GM23338 (cell line): Measurements from ENCODE around the gene OR8A1. TPM values are rescaled to one million over a fixed set of nuclear protein-coding genes. Genes with fewer than 3 reads are reported as not detected.

Experiments used
- ATAC-seq: fragments of 200-7000 bp; cut with Tn5 transposase; 3 replicates; pipeline ENCODE4 v1.9.1; 2020
- DNase-seq: peaks from one replicate; pipeline ENCODE4 v3.0.0-alpha.2; 2015; ENCODE audit warnings: low spot score
- H2AFZ ChIP-seq: fragments of 200-600 bp; sonication (generic); 2 replicates; pipeline ENCODE4 v1.8.0; 2016; ENCODE audit warnings: antibody characterized with exemption, mild to moderate bottlenecking, moderate library complexity
- H3F3A ChIP-seq: fragments of 200-600 bp; sonication (generic); replicated peaks from 2 replicates; pipeline ENCODE4 v1.8.0; 2017; ENCODE audit warnings: antibody characterized with exemption, mixed run types, low read depth
- H3K27ac ChIP-seq: fragments of 200-600 bp; sonication (generic); 2 replicates; pipeline ENCODE4 v1.6.1; 2016; ENCODE audit warnings: low read depth
- H3K27me3 ChIP-seq: fragments of 200-600 bp; sonication (generic); 2 replicates; pipeline ENCODE4 v1.8.0; 2016; ENCODE audit warnings: mild to moderate bottlenecking, mixed run types, moderate library complexity; ENCODE audit not compliant: insufficient read depth
- H3K36me3 ChIP-seq: fragments of 200-600 bp; sonication (generic); 2 replicates; pipeline ENCODE4 v1.8.0; 2016; ENCODE audit warnings: mild to moderate bottlenecking; ENCODE audit not compliant: insufficient read depth
- H3K4me1 ChIP-seq: fragments of 200-600 bp; sonication (generic); 2 replicates; pipeline ENCODE4 v1.8.0; 2016; ENCODE audit warnings: mild to moderate bottlenecking, moderate library complexity; ENCODE audit not compliant: insufficient read depth
- H3K4me2 ChIP-seq: fragments of 200-600 bp; sonication (generic); 2 replicates; pipeline ENCODE4 v1.7.1; 2017; ENCODE audit warnings: mixed run types
- H3K4me3 ChIP-seq: fragments of 200-600 bp; sonication (generic); 2 replicates; pipeline ENCODE4 v1.6.1; 2016; ENCODE audit warnings: mixed run types
- H3K79me2 ChIP-seq: fragments of 200-600 bp; sonication (generic); replicated peaks from 2 replicates; pipeline ENCODE4 v1.8.0; 2017; ENCODE audit warnings: mild to moderate bottlenecking; ENCODE audit not compliant: insufficient read depth
- H3K9me2 ChIP-seq: fragments of 200-600 bp; sonication (generic); 2 replicates; pipeline ENCODE4 v1.8.0; 2017; ENCODE audit not compliant: insufficient read depth
- H4K20me1 ChIP-seq: fragments of 200-600 bp; sonication (generic); replicated peaks from 2 replicates; pipeline ENCODE4 v1.8.0; 2017; ENCODE audit warnings: mild to moderate bottlenecking; ENCODE audit not compliant: insufficient read depth
- H3K27ac Mint-ChIP-seq: 2 replicates; pipeline ENCODE4 v1.8.0; 2020; ENCODE audit warnings: inconsistent platforms, mild to moderate bottlenecking, moderate library complexity, mixed read lengths
- H3K27me3 Mint-ChIP-seq: 3 replicates; pipeline ENCODE4 v1.8.0; 2022; ENCODE audit warnings: low read depth, mild to moderate bottlenecking, moderate library complexity, mixed read lengths, inconsistent platforms; ENCODE audit not compliant: insufficient read depth, poor library complexity
- H3K36me3 Mint-ChIP-seq: 3 replicates; pipeline ENCODE4 v1.8.0; 2021; ENCODE audit warnings: low read depth, mild to moderate bottlenecking, inconsistent platforms, moderate library complexity, mixed read lengths
- H3K4me1 Mint-ChIP-seq: 3 replicates; pipeline ENCODE4 v1.8.0; 2020; ENCODE audit warnings: mild to moderate bottlenecking, inconsistent platforms, mixed read lengths
- H3K4me3 Mint-ChIP-seq: 3 replicates; pipeline ENCODE4 v1.8.0; 2021; ENCODE audit warnings: moderate library complexity, mild to moderate bottlenecking, inconsistent platforms, mixed read lengths
- H3K9me3 Mint-ChIP-seq: 3 replicates; pipeline ENCODE4 v1.8.0; 2020; ENCODE audit warnings: moderate library complexity, mild to moderate bottlenecking, inconsistent platforms, mixed read lengths
- CREB1 ChIP-seq: fragments of 250-450 bp; sonication (Bioruptor Pico); IDR thresholded peaks from 2 replicates; pipeline ENCODE4 v1.5.0; 2020; ENCODE audit warnings: low read depth, mild to moderate bottlenecking, moderate library complexity
- EZH2 ChIP-seq: fragments of 200-600 bp; sonication (generic); IDR thresholded peaks from one replicate; pipeline ENCODE4 v1.8.0; 2017; ENCODE audit warnings: antibody characterized with exemption, mild to moderate bottlenecking, low read depth; ENCODE audit not compliant: unreplicated experiment
- EZH2phosphoT487 ChIP-seq: fragments of 200-600 bp; sonication (generic); IDR thresholded peaks from one replicate; pipeline ENCODE4 v1.8.1; 2018; ENCODE audit warnings: antibody characterized with exemption; ENCODE audit not compliant: unreplicated experiment
- JUNB ChIP-seq: IDR thresholded peaks from one replicate; pipeline ENCODE4 v1.6.1; 2016; ENCODE audit warnings: antibody characterized with exemption; ENCODE audit not compliant: unreplicated experiment
- NANOG ChIP-seq: IDR thresholded peaks from 2 replicates; pipeline ENCODE4 v1.6.1; 2016; ENCODE audit warnings: antibody characterized with exemption, borderline replicate concordance
- POLR2AphosphoS5 ChIP-seq: IDR thresholded peaks from 2 replicates; pipeline ENCODE4 v1.6.1; 2016; ENCODE audit warnings: antibody characterized with exemption, low read depth
- STAT1 ChIP-seq: IDR thresholded peaks from one replicate; pipeline ENCODE4 v1.6.1; 2016; ENCODE audit warnings: antibody characterized with exemption; ENCODE audit not compliant: unreplicated experiment
- ZNF114 ChIP-seq: fragments of 250-450 bp; sonication (Bioruptor Pico); IDR thresholded peaks from 2 replicates; pipeline ENCODE4 v1.5.0; 2020; ENCODE audit warnings: mild to moderate bottlenecking, moderate library complexity
- ZNF331 ChIP-seq: fragments of 250-450 bp; sonication (Bioruptor Pico); IDR thresholded peaks from 2 replicates; pipeline ENCODE4 v1.5.0; 2020; ENCODE audit warnings: low read depth, mild to moderate bottlenecking, moderate library complexity
- polyA plus RNA-seq: library from polyadenylated mRNA; unstranded; fragments of >200 nt; fragmentation: Nextera tagmentation; extraction: Ambion mirVana; gene quantifications from 2 replicates; pipeline ENCODE4 v1.2.1, GENCODE V29; 2016
- total RNA-seq: library from RNA; depleted of rRNA; stranded (reverse); fragments of >200 nt; shearing (Covaris generic); gene quantifications from 2 replicates; pipeline ENCODE4 v1.2.3, GENCODE V29; 2014
- TF ChIP-seq, protein P1 (sequence below), 2 experiments: fragments of 200-600 bp in 1 of 2; sonication (generic) in 1 of 2; conservative IDR thresholded peaks; 2 replicates each; pipeline versions ENCODE4 v1.5.1 to v1.6.1; 2016 to 2017; ENCODE audit warnings: antibody characterized with exemption in 2 of 2, low read depth in 2 of 2, mild to moderate bottlenecking in 2 of 2, moderate library complexity in 1 of 2
- TF ChIP-seq, protein P2 (sequence below): fragments of 250-450 bp; sonication (Bioruptor Pico); IDR thresholded peaks from 2 replicates; pipeline ENCODE4 v1.5.0; 2020; ENCODE audit warnings: mild to moderate bottlenecking, moderate library complexity
- TF ChIP-seq, protein P3 (sequence below): IDR thresholded peaks from 2 replicates; pipeline ENCODE4 v1.6.1; 2016; ENCODE audit warnings: antibody characterized with exemption
- TF ChIP-seq, protein P4 (sequence below): IDR thresholded peaks from one replicate; pipeline ENCODE4 v1.6.1; 2018; ENCODE audit warnings: antibody characterized with exemption; ENCODE audit not compliant: unreplicated experiment

OR8A1 gene
- total and polyA plus RNA-seq, 2 experiments from 2014 or later: not detected

DNA sequence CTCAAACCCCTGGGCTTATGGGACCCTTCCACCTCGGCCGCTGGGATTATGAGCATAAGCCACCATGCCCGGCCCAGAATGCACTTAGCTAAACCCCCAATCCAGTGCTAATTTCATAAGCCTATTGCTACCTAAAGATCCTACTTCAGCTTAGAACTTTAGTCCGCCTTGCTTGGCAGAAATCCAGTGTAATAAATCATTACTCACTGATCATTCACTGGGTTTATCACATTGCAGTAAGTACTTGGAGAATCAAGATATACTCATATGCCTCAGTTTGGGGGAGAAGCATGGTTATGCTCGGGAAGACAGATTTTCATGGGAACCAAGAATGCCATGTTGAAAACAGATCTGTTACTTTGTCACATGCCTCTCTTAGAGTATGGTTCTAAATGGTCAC, 49.1 kb downstream of the OR8A1 start:
- H3K27ac Mint-ChIP-seq: no peak overlapping the region
- peaks cover 7% of the 10 kb centered on the region for H3K27me3 Mint-ChIP-seq

More for the DNA sequence above, 49.1 kb downstream of the OR8A1 start:
- H3K36me3 ChIP-seq: no peaks in the 10 kb centered on the region
- no peaks in the 10 kb centered on the region for H4K20me1 ChIP-seq
- H2AFZ ChIP-seq: no peak overlapping the region; the same call in 1 of the 2 replicates
- H3K4me3 ChIP-seq: no peak overlapping the region
- ATAC-seq (no peak), DNase-seq (no peak)
- Mint-ChIP-seq H3K9me3 (no peaks in the 10 kb centered on the region), H3K36me3 (no peaks in the 10 kb centered on the region; the same call in 2 of the 3 replicates), H3K4me3 (no peak overlapping the region), H3K4me1 (peaks cover 6% of the 10 kb centered on the region; the same call in 2 of the 3 replicates)
- no peaks in the 10 kb centered on the region for H3K9me2 ChIP-seq
- no peak overlapping the region for H3K27ac ChIP-seq
- TF ChIP-seq, protein P1, sequence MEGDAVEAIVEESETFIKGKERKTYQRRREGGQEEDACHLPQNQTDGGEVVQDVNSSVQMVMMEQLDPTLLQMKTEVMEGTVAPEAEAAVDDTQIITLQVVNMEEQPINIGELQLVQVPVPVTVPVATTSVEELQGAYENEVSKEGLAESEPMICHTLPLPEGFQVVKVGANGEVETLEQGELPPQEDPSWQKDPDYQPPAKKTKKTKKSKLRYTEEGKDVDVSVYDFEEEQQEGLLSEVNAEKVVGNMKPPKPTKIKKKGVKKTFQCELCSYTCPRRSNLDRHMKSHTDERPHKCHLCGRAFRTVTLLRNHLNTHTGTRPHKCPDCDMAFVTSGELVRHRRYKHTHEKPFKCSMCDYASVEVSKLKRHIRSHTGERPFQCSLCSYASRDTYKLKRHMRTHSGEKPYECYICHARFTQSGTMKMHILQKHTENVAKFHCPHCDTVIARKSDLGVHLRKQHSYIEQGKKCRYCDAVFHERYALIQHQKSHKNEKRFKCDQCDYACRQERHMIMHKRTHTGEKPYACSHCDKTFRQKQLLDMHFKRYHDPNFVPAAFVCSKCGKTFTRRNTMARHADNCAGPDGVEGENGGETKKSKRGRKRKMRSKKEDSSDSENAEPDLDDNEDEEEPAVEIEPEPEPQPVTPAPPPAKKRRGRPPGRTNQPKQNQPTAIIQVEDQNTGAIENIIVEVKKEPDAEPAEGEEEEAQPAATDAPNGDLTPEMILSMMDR (conservative IDR thresholded peaks at IDR 0.05; ENCODE audit: low read depth in 2 of 2): no peak
- TF ChIP-seq POLR2AphosphoS5: no peak
- TF ChIP-seq EZH2phosphoT487: no peak
- no peak for TF ChIP-seq EZH2
- TF ChIP-seq, protein P2, sequence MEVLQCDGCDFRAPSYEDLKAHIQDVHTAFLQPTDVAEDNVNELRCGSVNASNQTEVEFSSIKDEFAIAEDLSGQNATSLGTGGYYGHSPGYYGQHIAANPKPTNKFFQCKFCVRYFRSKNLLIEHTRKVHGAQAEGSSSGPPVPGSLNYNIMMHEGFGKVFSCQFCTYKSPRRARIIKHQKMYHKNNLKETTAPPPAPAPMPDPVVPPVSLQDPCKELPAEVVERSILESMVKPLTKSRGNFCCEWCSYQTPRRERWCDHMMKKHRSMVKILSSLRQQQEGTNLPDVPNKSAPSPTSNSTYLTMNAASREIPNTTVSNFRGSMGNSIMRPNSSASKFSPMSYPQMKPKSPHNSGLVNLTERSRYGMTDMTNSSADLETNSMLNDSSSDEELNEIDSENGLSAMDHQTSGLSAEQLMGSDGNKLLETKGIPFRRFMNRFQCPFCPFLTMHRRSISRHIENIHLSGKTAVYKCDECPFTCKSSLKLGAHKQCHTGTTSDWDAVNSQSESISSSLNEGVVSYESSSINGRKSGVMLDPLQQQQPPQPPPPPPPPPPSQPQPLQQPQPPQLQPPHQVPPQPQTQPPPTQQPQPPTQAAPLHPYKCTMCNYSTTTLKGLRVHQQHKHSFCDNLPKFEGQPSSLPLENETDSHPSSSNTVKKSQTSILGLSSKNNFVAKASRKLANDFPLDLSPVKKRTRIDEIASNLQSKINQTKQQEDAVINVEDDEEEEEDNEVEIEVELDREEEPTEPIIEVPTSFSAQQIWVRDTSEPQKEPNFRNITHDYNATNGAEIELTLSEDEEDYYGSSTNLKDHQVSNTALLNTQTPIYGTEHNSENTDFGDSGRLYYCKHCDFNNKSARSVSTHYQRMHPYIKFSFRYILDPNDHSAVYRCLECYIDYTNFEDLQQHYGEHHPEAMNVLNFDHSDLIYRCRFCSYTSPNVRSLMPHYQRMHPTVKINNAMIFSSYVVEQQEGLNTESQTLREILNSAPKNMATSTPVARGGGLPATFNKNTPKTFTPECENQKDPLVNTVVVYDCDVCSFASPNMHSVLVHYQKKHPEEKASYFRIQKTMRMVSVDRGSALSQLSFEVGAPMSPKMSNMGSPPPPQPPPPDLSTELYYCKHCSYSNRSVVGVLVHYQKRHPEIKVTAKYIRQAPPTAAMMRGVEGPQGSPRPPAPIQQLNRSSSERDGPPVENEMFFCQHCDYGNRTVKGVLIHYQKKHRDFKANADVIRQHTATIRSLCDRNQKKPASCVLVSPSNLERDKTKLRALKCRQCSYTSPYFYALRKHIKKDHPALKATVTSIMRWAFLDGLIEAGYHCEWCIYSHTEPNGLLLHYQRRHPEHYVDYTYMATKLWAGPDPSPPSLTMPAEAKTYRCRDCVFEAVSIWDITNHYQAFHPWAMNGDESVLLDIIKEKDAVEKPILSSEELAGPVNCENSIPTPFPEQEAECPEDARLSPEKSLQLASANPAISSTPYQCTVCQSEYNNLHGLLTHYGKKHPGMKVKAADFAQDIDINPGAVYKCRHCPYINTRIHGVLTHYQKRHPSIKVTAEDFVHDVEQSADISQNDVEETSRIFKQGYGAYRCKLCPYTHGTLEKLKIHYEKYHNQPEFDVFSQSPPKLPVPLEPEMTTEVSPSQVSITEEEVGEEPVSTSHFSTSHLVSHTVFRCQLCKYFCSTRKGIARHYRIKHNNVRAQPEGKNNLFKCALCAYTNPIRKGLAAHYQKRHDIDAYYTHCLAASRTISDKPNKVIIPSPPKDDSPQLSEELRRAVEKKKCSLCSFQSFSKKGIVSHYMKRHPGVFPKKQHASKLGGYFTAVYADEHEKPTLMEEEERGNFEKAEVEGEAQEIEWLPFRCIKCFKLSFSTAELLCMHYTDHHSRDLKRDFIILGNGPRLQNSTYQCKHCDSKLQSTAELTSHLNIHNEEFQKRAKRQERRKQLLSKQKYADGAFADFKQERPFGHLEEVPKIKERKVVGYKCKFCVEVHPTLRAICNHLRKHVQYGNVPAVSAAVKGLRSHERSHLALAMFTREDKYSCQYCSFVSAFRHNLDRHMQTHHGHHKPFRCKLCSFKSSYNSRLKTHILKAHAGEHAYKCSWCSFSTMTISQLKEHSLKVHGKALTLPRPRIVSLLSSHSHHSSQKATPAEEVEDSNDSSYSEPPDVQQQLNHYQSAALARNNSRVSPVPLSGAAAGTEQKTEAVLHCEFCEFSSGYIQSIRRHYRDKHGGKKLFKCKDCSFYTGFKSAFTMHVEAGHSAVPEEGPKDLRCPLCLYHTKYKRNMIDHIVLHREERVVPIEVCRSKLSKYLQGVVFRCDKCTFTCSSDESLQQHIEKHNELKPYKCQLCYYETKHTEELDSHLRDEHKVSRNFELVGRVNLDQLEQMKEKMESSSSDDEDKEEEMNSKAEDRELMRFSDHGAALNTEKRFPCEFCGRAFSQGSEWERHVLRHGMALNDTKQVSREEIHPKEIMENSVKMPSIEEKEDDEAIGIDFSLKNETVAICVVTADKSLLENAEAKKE (CRISPR knock-in tag): no peak
- TF ChIP-seq JUNB: no peak
- no peak for TF ChIP-seq CREB1 (CRISPR knock-in tag)
- TF ChIP-seq NANOG: no peak
- TF ChIP-seq ZNF114 (CRISPR knock-in tag): no peak
- TF ChIP-seq, protein P3, sequence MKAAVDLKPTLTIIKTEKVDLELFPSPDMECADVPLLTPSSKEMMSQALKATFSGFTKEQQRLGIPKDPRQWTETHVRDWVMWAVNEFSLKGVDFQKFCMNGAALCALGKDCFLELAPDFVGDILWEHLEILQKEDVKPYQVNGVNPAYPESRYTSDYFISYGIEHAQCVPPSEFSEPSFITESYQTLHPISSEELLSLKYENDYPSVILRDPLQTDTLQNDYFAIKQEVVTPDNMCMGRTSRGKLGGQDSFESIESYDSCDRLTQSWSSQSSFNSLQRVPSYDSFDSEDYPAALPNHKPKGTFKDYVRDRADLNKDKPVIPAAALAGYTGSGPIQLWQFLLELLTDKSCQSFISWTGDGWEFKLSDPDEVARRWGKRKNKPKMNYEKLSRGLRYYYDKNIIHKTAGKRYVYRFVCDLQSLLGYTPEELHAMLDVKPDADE: no peak
- TF ChIP-seq, protein P4, sequence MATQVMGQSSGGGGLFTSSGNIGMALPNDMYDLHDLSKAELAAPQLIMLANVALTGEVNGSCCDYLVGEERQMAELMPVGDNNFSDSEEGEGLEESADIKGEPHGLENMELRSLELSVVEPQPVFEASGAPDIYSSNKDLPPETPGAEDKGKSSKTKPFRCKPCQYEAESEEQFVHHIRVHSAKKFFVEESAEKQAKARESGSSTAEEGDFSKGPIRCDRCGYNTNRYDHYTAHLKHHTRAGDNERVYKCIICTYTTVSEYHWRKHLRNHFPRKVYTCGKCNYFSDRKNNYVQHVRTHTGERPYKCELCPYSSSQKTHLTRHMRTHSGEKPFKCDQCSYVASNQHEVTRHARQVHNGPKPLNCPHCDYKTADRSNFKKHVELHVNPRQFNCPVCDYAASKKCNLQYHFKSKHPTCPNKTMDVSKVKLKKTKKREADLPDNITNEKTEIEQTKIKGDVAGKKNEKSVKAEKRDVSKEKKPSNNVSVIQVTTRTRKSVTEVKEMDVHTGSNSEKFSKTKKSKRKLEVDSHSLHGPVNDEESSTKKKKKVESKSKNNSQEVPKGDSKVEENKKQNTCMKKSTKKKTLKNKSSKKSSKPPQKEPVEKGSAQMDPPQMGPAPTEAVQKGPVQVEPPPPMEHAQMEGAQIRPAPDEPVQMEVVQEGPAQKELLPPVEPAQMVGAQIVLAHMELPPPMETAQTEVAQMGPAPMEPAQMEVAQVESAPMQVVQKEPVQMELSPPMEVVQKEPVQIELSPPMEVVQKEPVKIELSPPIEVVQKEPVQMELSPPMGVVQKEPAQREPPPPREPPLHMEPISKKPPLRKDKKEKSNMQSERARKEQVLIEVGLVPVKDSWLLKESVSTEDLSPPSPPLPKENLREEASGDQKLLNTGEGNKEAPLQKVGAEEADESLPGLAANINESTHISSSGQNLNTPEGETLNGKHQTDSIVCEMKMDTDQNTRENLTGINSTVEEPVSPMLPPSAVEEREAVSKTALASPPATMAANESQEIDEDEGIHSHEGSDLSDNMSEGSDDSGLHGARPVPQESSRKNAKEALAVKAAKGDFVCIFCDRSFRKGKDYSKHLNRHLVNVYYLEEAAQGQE: no peak
- TF ChIP-seq ZNF331: no peak
- no peak for TF ChIP-seq STAT1
- peaks cover 5% of the 10 kb centered on the region for H3K4me1 ChIP-seq
- peaks cover 10% of the 10 kb centered on the region for H3K79me2 ChIP-seq
- H3K27me3 ChIP-seq: peaks cover 4% of the 10 kb centered on the region; the same call in 1 of the 2 replicates
- H3K4me2 ChIP-seq: no peak overlapping the region
- no peaks in the 10 kb centered on the region for H3F3A ChIP-seq
